Right atrium auricular region (tissue), 2 donors: ENCODE measurements around the gene NLRC5. TPM values are rescaled to one million over a fixed set of nuclear protein-coding genes. Genes with fewer than 3 reads are reported as not detected.

Source experiments
- DNase-seq: peaks from one replicate; pipeline ENCODE4 v3.0.0-alpha.2; 2019; ENCODE audit warnings: low spot score
- H3K27ac ChIP-seq, 2 donors: fragments of 200-600 bp; sonication (generic); 1 replicate in 1 of 2; 2 replicates in 1 of 2; pipeline ENCODE4 v1.5.1; 2016 to 2019
- H3K27me3 ChIP-seq, 2 donors: fragments of 200-600 bp; sonication (generic); one replicate each; pipeline versions ENCODE4 v1.5.1 to v1.6.0; 2017 to 2019
- H3K36me3 ChIP-seq: fragments of 200-600 bp; sonication (generic); one replicate; pipeline ENCODE4 v1.5.1; 2016
- H3K4me1 ChIP-seq, 2 donors: fragments of 200-600 bp; sonication (generic); one replicate each; pipeline versions ENCODE4 v1.5.1 to v1.6.0; 2017 to 2019
- H3K4me3 ChIP-seq, 2 donors: fragments of 200-600 bp; sonication (generic); 1 replicate in 1 of 2; 2 replicates in 1 of 2; pipeline ENCODE4 v1.5.1; 2017 to 2019; ENCODE audit warnings: mild to moderate bottlenecking in 1 of 2, moderate library complexity in 1 of 2
- H3K9me3 ChIP-seq, 2 donors: fragments of 200-600 bp; sonication (generic); one replicate each; pipeline ENCODE4 v1.5.1; 2019
- total RNA-seq, 2 donors: library from RNA; depleted of rRNA; stranded (reverse); fragments of >200 nt; gene quantifications; one replicate each; pipeline ENCODE4 v1.1.0, GENCODE V29; 2016
- TF ChIP-seq, protein P1 (sequence below), 2 donors: fragments of 200-600 bp; sonication (generic); IDR thresholded peaks; one replicate each; pipeline ENCODE4 v1.5.1; 2019; ENCODE audit warnings: antibody characterized with exemption in 2 of 2

The NLRC5 gene
- total RNA-seq, 2 donors from 2014 or later, result 8.0 to 9.7 TPM

DNA sequence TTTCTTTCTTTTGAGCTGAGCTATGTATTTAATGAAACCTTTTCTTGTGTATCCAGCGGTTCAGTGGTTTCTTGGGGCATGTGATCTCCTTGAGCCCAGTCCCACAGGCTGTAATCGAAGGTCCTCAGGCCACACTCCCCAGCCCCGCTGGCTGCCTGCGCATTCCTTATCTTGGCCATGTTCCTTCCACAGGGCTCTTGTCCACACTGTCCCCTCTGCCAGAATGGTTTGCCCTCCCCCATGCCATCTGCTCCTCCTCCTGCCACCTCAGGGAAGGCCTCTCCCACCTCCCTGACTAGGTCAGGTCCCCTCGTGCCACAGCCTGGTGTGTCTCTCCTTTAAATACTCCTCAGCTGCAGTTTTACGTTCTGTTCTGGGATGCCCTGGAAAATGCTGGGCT lies 12.1 kb upstream of the NLRC5 start:
- TF ChIP-seq, protein P1, sequence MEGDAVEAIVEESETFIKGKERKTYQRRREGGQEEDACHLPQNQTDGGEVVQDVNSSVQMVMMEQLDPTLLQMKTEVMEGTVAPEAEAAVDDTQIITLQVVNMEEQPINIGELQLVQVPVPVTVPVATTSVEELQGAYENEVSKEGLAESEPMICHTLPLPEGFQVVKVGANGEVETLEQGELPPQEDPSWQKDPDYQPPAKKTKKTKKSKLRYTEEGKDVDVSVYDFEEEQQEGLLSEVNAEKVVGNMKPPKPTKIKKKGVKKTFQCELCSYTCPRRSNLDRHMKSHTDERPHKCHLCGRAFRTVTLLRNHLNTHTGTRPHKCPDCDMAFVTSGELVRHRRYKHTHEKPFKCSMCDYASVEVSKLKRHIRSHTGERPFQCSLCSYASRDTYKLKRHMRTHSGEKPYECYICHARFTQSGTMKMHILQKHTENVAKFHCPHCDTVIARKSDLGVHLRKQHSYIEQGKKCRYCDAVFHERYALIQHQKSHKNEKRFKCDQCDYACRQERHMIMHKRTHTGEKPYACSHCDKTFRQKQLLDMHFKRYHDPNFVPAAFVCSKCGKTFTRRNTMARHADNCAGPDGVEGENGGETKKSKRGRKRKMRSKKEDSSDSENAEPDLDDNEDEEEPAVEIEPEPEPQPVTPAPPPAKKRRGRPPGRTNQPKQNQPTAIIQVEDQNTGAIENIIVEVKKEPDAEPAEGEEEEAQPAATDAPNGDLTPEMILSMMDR (IDR thresholded peaks at IDR 0.05), result no peak
- Histone ChIP-seq H3K9me3 (no peaks in the 10 kb centered on the region), H3K27me3 (no peaks in the 10 kb centered on the region), H3K4me3 (no peak overlapping the region), H3K36me3 (no peaks in the 10 kb centered on the region), H3K4me1 (no peaks in the 10 kb centered on the region), H3K27ac (no peak overlapping the region)
- DNase-seq, result no peak

GRCh38 chr16:56977823-56978430 lies 11.4 kb upstream of the NLRC5 start:
- H3K9me3 ChIP-seq, result no peaks in the 10 kb centered on the region
- H3K4me1 ChIP-seq, result no peaks in the 10 kb centered on the region
- DNase-seq, result no peak
- no peaks in the 10 kb centered on the region for H3K36me3 ChIP-seq
- H3K27me3 ChIP-seq, result no peaks in the 10 kb centered on the region
- H3K27ac ChIP-seq, result no peak overlapping the region
- no peak overlapping the region for H3K4me3 ChIP-seq
- TF ChIP-seq, protein P1 (IDR thresholded peaks at IDR 0.05), result no peak

- Histone ChIP-seq H3K4me3 (no peak overlapping the region), H3K27ac (no peak overlapping the region), H3K36me3 (no peaks in the 10 kb centered on the region), H3K9me3 (no peaks in the 10 kb centered on the region), H3K27me3 (no peaks in the 10 kb centered on the region), H3K4me1 (peaks cover 0 to 4% of the 10 kb centered on the region in 2 donors)
- TF ChIP-seq, protein P1 (IDR thresholded peaks at IDR 0.05), result no peak
- no peak for DNase-seq
Observed at GRCh38 chr16:56980201-56980535, 9.2 kb upstream of the NLRC5 start.

GRCh38 chr16:56980792-56981724 lies 8.3 kb upstream of the NLRC5 start:
- Histone ChIP-seq H3K27me3 (no peaks in the 10 kb centered on the region), H3K27ac (no peak overlapping the region), H3K9me3 (no peaks in the 10 kb centered on the region), H3K4me3 (no peak overlapping the region), H3K4me1 (peaks cover 0 to 13% of the 10 kb centered on the region in 2 donors), H3K36me3 (no peaks in the 10 kb centered on the region)
- TF ChIP-seq, protein P1 (IDR thresholded peaks at IDR 0.05), result no peak
- no peak for DNase-seq

GRCh38 chr16:56981729-56982271 lies 7.6 kb upstream of the NLRC5 start:
- Histone ChIP-seq H3K4me3 (no peak overlapping the region), H3K9me3 (no peaks in the 10 kb centered on the region), H3K36me3 (no peaks in the 10 kb centered on the region), H3K4me1 (peaks cover 0 to 19% of the 10 kb centered on the region in 2 donors), H3K27ac (no peak overlapping the region), H3K27me3 (no peaks in the 10 kb centered on the region)
- TF ChIP-seq, protein P1 (IDR thresholded peaks at IDR 0.05), result no peak
- DNase-seq, result no peak
